DOHH2 (cell line): Measurements from ENCODE around the gene NAGS.

ENCODE experiments used
- H3F3A ChIP-seq: fragments of 200-600 bp; sonication (generic), shearing (Covaris generic); 2 replicates; pipeline ENCODE4 v1.6.0; 2016; ENCODE audit warnings: antibody characterized with exemption, mild to moderate bottlenecking; ENCODE audit not compliant: control insufficient read depth, insufficient read depth
- H3K27ac ChIP-seq: fragments of 200-600 bp; sonication (generic); 2 replicates; pipeline ENCODE4 v1.5.1; 2014; ENCODE audit warnings: low read depth, mild to moderate bottlenecking, low read length, moderate library complexity
- H3K27me3 ChIP-seq: fragments of 200-600 bp; sonication (generic); 2 replicates; pipeline ENCODE4 v1.6.1; 2014; ENCODE audit warnings: mild to moderate bottlenecking, low read length, mixed read lengths; ENCODE audit not compliant: control insufficient read depth
- H3K36me3 ChIP-seq: fragments of 200-600 bp; sonication (generic); 2 replicates; pipeline ENCODE4 v1.6.1; 2014; ENCODE audit warnings: mild to moderate bottlenecking, low read length, moderate library complexity, mixed read lengths; ENCODE audit not compliant: control insufficient read depth
- H3K4me1 ChIP-seq: fragments of 200-600 bp; sonication (generic); 2 replicates; pipeline ENCODE4 v1.6.1; 2014; ENCODE audit warnings: mild to moderate bottlenecking, low read length, mixed read lengths; ENCODE audit not compliant: control insufficient read depth
- H3K4me2 ChIP-seq: fragments of 200-600 bp; sonication (generic); 2 replicates; pipeline ENCODE4 v1.6.0; 2014; ENCODE audit warnings: mild to moderate bottlenecking, low read length, moderate library complexity
- H3K4me3 ChIP-seq: fragments of 200-600 bp; sonication (generic); 2 replicates; pipeline ENCODE4 v1.5.1; 2014; ENCODE audit warnings: mild to moderate bottlenecking, low read length, mixed read lengths
- H3K79me2 ChIP-seq: fragments of 200-600 bp; sonication (generic); 2 replicates; pipeline ENCODE4 v1.6.1; 2014; ENCODE audit warnings: mild to moderate bottlenecking, low read length, mixed read lengths; ENCODE audit not compliant: control insufficient read depth
- H3K9me2 ChIP-seq: fragments of 200-600 bp; sonication (generic); replicated peaks from 2 replicates; pipeline ENCODE4 v1.6.1; 2014; ENCODE audit warnings: mild to moderate bottlenecking, low read length, mixed read lengths; ENCODE audit not compliant: control insufficient read depth
- H3K9me3 ChIP-seq: fragments of 200-600 bp; sonication (generic); 2 replicates; pipeline ENCODE4 v1.6.1; 2014; ENCODE audit warnings: antibody characterized with exemption, low read length, mixed read lengths; ENCODE audit not compliant: control insufficient read depth, insufficient read depth
- H4K20me1 ChIP-seq: fragments of 200-600 bp; sonication (generic); 2 replicates; pipeline ENCODE4 v1.6.0; 2014; ENCODE audit warnings: low read depth, mild to moderate bottlenecking, antibody characterized with exemption, low read length, moderate library complexity; ENCODE audit not compliant: control insufficient read depth, insufficient read depth
- CTCF ChIP-seq: fragments of 200-600 bp; sonication (generic); IDR thresholded peaks from one replicate; pipeline ENCODE4 v1.5.1; 2014; ENCODE audit warnings: antibody characterized with exemption, mild to moderate bottlenecking, low read depth, low read length; ENCODE audit not compliant: poor library complexity, severe bottlenecking
- EZH2phosphoT487 ChIP-seq: fragments of 200-600 bp; sonication (generic); IDR thresholded peaks from 2 replicates; pipeline ENCODE4 v1.6.1; 2017; ENCODE audit warnings: borderline replicate concordance, mild to moderate bottlenecking, antibody characterized with exemption, low read length, moderate library complexity, mixed read lengths

Gene NAGS

GRCh38 chr17:43978078-43978477, 26.3 kb upstream of the NAGS start:
- Histone ChIP-seq H4K20me1 (no peaks in the 10 kb centered on the region), H3K27ac (no peak overlapping the region), H3K27me3 (peaks cover 2% of the 10 kb centered on the region; the same call in 1 of the 2 replicates), H3K36me3 (no peaks in the 10 kb centered on the region), H3F3A (no peaks in the 10 kb centered on the region), H3K4me2 (no peak overlapping the region), H3K9me2 (no peaks in the 10 kb centered on the region), H3K79me2 (no peaks in the 10 kb centered on the region), H3K4me1 (no peaks in the 10 kb centered on the region), H3K4me3 (no peak overlapping the region), H3K9me3 (no peaks in the 10 kb centered on the region)
- no peak for TF ChIP-seq EZH2phosphoT487
- no peak for TF ChIP-seq CTCF

GRCh38 chr17:43979011-43979410, 25.4 kb upstream of the NAGS start:
- H3K27me3 ChIP-seq: peaks cover 2% of the 10 kb centered on the region; the same call in 1 of the 2 replicates
- TF ChIP-seq EZH2phosphoT487: no peak
- H3K4me1 ChIP-seq: no peaks in the 10 kb centered on the region
- H3K4me3 ChIP-seq: no peak overlapping the region
- no peak overlapping the region for H3K4me2 ChIP-seq
- no peak overlapping the region for H3K27ac ChIP-seq
- H4K20me1 ChIP-seq: no peaks in the 10 kb centered on the region
- H3K9me2 ChIP-seq: no peaks in the 10 kb centered on the region
- no peaks in the 10 kb centered on the region for H3K79me2 ChIP-seq
- H3F3A ChIP-seq: no peaks in the 10 kb centered on the region
- no peaks in the 10 kb centered on the region for H3K36me3 ChIP-seq
- H3K9me3 ChIP-seq: no peaks in the 10 kb centered on the region

GRCh38 chr17:43979671-43980070, 24.8 kb upstream of the NAGS start:
- Histone ChIP-seq H3K36me3 (no peaks in the 10 kb centered on the region), H3K4me2 (no peak overlapping the region), H3K9me2 (no peaks in the 10 kb centered on the region), H3K9me3 (no peaks in the 10 kb centered on the region), H3K27ac (no peak overlapping the region), H3K4me1 (no peaks in the 10 kb centered on the region), H4K20me1 (no peaks in the 10 kb centered on the region), H3K4me3 (no peak overlapping the region), H3K79me2 (no peaks in the 10 kb centered on the region), H3K27me3 (peaks cover 2% of the 10 kb centered on the region; the same call in 1 of the 2 replicates), H3F3A (no peaks in the 10 kb centered on the region)
- no peak for TF ChIP-seq EZH2phosphoT487
- TF ChIP-seq CTCF: no peak

- TF ChIP-seq EZH2phosphoT487 (no peak), CTCF (no peak)
- no peak overlapping the region for H3K4me3 ChIP-seq
- no peaks in the 10 kb centered on the region for H3K9me2 ChIP-seq
- H3K79me2 ChIP-seq: no peaks in the 10 kb centered on the region
- H4K20me1 ChIP-seq: no peaks in the 10 kb centered on the region
- H3K27me3 ChIP-seq: peaks cover 2% of the 10 kb centered on the region; the same call in 1 of the 2 replicates
- H3K36me3 ChIP-seq: no peaks in the 10 kb centered on the region
- H3K9me3 ChIP-seq: no peaks in the 10 kb centered on the region
- no peaks in the 10 kb centered on the region for H3F3A ChIP-seq
- no peak overlapping the region for H3K4me2 ChIP-seq
- no peak overlapping the region for H3K27ac ChIP-seq
- H3K4me1 ChIP-seq: no peaks in the 10 kb centered on the region
Observed at GRCh38 chr17:43982171-43982570, 22.3 kb upstream of the NAGS start.
